ENCODE results near the gene LRP6. TPM values are rescaled to one million over a fixed set of nuclear protein-coding genes. Genes with fewer than 3 reads are reported as not detected.

Gene LRP6
- total and polyA plus RNA-seq, 2 experiments from 2014 or later: 29.1 to 73.8 TPM

DNA sequence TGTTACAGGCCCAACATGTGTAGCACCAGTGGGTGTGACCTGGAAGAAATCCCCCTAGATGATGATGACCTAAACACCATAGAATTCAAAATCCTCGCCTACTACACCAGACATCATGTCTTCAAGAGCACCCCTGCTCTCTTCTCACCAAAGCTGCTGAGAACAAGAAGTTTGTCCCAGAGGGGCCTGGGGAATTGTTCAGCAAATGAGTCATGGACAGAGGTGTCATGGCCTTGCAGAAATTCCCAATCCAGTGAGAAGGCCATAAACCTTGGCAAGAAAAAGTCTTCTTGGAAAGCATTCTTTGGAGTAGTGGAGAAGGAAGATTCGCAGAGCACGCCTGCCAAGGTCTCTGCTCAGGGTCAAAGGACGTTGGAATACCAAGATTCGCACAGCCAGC is 187.6 kb downstream of the LRP6 start (continued):
- TF ChIP-seq, protein P1, sequence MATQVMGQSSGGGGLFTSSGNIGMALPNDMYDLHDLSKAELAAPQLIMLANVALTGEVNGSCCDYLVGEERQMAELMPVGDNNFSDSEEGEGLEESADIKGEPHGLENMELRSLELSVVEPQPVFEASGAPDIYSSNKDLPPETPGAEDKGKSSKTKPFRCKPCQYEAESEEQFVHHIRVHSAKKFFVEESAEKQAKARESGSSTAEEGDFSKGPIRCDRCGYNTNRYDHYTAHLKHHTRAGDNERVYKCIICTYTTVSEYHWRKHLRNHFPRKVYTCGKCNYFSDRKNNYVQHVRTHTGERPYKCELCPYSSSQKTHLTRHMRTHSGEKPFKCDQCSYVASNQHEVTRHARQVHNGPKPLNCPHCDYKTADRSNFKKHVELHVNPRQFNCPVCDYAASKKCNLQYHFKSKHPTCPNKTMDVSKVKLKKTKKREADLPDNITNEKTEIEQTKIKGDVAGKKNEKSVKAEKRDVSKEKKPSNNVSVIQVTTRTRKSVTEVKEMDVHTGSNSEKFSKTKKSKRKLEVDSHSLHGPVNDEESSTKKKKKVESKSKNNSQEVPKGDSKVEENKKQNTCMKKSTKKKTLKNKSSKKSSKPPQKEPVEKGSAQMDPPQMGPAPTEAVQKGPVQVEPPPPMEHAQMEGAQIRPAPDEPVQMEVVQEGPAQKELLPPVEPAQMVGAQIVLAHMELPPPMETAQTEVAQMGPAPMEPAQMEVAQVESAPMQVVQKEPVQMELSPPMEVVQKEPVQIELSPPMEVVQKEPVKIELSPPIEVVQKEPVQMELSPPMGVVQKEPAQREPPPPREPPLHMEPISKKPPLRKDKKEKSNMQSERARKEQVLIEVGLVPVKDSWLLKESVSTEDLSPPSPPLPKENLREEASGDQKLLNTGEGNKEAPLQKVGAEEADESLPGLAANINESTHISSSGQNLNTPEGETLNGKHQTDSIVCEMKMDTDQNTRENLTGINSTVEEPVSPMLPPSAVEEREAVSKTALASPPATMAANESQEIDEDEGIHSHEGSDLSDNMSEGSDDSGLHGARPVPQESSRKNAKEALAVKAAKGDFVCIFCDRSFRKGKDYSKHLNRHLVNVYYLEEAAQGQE (IDR thresholded peaks at IDR 0.05; ENCODE audit: unreplicated experiment): no peak
- TF ChIP-seq EZH2 (IDR thresholded peaks at IDR 0.05; ENCODE audit: low read depth, unreplicated experiment) (no peak), EZH2phosphoT487 (IDR thresholded peaks at IDR 0.05; ENCODE audit: unreplicated experiment) (no peak)
- TF ChIP-seq, protein P2, sequence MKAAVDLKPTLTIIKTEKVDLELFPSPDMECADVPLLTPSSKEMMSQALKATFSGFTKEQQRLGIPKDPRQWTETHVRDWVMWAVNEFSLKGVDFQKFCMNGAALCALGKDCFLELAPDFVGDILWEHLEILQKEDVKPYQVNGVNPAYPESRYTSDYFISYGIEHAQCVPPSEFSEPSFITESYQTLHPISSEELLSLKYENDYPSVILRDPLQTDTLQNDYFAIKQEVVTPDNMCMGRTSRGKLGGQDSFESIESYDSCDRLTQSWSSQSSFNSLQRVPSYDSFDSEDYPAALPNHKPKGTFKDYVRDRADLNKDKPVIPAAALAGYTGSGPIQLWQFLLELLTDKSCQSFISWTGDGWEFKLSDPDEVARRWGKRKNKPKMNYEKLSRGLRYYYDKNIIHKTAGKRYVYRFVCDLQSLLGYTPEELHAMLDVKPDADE (IDR thresholded peaks at IDR 0.05): no peak

DNA sequence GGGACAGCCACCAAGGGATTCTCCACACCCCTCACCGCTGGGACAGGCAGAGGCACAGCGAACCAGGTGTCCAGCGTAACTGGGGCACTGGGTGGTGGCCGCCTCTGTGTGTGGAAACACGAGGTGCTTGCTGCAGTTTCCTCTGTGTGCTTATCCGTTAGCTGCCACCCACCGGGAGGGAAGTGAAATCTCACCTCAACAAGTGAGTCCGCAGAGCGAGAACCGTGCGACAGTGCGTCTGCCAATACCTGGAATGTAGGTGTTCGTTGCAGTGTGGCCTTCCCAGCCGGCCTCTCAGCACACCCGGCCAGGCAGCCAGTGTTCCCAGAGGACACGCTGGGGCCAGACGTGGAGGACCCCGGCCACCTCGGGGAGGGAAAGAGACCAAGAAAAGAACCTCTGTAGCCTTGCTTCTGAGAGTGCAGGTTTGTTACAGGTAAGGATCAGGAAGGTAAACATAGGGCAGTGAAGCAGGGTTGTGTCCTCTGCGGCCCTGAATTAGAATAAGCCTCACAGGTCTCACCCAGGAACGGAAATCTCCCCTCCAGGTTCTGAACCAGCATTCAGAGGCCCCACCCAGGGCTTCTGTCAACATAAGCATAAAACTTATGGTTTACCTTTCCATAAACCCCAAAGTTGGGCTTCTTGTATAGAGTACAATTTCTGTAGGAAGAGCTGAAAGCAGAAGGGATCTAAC is 194.6 kb downstream of the LRP6 start:
- Mint-ChIP-seq H3K27ac (no peak overlapping the region), H3K9me3 (no peaks in the 10 kb centered on the region), H3K27me3 (ENCODE audit: insufficient read depth, low read depth, poor library complexity) (peaks cover 12% of the 10 kb centered on the region), H3K36me3 (ENCODE audit: low read depth) (no peaks in the 10 kb centered on the region), H3K4me1 (peaks cover 34% of the 10 kb centered on the region), H3K4me3 (no peak overlapping the region)
- no peaks in the 10 kb centered on the region for H3K27me3 ChIP-seq (ENCODE audit: insufficient read depth)
- peaks cover 6% of the 10 kb centered on the region for H3K4me1 ChIP-seq (ENCODE audit: insufficient read depth)
- H3K36me3 ChIP-seq (ENCODE audit: insufficient read depth): no peaks in the 10 kb centered on the region
- DNase-seq (ENCODE audit: low spot score) (no peak), ATAC-seq (peak; percentile 46)
- H3F3A ChIP-seq (replicated peaks; ENCODE audit: low read depth): no peaks in the 10 kb centered on the region
- no peaks in the 10 kb centered on the region for H3K79me2 ChIP-seq (replicated peaks; ENCODE audit: insufficient read depth)
- H4K20me1 ChIP-seq (replicated peaks; ENCODE audit: insufficient read depth): no peaks in the 10 kb centered on the region
- no peak for TF ChIP-seq EZH2phosphoT487 (IDR thresholded peaks at IDR 0.05; ENCODE audit: unreplicated experiment)
- no peak for TF ChIP-seq EZH2 (IDR thresholded peaks at IDR 0.05; ENCODE audit: low read depth, unreplicated experiment)
- no peak for TF ChIP-seq POLR2AphosphoS5 (IDR thresholded peaks at IDR 0.05; ENCODE audit: low read depth)
- no peak for TF ChIP-seq NANOG (IDR thresholded peaks at IDR 0.05; ENCODE audit: borderline replicate concordance)
- TF ChIP-seq, protein P2 (IDR thresholded peaks at IDR 0.05): no peak
- no peak for TF ChIP-seq ZNF331 (CRISPR knock-in tag; IDR thresholded peaks at IDR 0.05; ENCODE audit: low read depth)
- TF ChIP-seq ZNF114 (CRISPR knock-in tag; IDR thresholded peaks at IDR 0.05): no peak
- TF ChIP-seq, protein P3, sequence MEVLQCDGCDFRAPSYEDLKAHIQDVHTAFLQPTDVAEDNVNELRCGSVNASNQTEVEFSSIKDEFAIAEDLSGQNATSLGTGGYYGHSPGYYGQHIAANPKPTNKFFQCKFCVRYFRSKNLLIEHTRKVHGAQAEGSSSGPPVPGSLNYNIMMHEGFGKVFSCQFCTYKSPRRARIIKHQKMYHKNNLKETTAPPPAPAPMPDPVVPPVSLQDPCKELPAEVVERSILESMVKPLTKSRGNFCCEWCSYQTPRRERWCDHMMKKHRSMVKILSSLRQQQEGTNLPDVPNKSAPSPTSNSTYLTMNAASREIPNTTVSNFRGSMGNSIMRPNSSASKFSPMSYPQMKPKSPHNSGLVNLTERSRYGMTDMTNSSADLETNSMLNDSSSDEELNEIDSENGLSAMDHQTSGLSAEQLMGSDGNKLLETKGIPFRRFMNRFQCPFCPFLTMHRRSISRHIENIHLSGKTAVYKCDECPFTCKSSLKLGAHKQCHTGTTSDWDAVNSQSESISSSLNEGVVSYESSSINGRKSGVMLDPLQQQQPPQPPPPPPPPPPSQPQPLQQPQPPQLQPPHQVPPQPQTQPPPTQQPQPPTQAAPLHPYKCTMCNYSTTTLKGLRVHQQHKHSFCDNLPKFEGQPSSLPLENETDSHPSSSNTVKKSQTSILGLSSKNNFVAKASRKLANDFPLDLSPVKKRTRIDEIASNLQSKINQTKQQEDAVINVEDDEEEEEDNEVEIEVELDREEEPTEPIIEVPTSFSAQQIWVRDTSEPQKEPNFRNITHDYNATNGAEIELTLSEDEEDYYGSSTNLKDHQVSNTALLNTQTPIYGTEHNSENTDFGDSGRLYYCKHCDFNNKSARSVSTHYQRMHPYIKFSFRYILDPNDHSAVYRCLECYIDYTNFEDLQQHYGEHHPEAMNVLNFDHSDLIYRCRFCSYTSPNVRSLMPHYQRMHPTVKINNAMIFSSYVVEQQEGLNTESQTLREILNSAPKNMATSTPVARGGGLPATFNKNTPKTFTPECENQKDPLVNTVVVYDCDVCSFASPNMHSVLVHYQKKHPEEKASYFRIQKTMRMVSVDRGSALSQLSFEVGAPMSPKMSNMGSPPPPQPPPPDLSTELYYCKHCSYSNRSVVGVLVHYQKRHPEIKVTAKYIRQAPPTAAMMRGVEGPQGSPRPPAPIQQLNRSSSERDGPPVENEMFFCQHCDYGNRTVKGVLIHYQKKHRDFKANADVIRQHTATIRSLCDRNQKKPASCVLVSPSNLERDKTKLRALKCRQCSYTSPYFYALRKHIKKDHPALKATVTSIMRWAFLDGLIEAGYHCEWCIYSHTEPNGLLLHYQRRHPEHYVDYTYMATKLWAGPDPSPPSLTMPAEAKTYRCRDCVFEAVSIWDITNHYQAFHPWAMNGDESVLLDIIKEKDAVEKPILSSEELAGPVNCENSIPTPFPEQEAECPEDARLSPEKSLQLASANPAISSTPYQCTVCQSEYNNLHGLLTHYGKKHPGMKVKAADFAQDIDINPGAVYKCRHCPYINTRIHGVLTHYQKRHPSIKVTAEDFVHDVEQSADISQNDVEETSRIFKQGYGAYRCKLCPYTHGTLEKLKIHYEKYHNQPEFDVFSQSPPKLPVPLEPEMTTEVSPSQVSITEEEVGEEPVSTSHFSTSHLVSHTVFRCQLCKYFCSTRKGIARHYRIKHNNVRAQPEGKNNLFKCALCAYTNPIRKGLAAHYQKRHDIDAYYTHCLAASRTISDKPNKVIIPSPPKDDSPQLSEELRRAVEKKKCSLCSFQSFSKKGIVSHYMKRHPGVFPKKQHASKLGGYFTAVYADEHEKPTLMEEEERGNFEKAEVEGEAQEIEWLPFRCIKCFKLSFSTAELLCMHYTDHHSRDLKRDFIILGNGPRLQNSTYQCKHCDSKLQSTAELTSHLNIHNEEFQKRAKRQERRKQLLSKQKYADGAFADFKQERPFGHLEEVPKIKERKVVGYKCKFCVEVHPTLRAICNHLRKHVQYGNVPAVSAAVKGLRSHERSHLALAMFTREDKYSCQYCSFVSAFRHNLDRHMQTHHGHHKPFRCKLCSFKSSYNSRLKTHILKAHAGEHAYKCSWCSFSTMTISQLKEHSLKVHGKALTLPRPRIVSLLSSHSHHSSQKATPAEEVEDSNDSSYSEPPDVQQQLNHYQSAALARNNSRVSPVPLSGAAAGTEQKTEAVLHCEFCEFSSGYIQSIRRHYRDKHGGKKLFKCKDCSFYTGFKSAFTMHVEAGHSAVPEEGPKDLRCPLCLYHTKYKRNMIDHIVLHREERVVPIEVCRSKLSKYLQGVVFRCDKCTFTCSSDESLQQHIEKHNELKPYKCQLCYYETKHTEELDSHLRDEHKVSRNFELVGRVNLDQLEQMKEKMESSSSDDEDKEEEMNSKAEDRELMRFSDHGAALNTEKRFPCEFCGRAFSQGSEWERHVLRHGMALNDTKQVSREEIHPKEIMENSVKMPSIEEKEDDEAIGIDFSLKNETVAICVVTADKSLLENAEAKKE (CRISPR knock-in tag; IDR thresholded peaks at IDR 0.05): no peak
- no peaks in the 10 kb centered on the region for H3K9me2 ChIP-seq (ENCODE audit: insufficient read depth)
- no peak overlapping the region for H3K4me3 ChIP-seq
- 0 out of 2 replicates have a peak overlapping the region, but pooled peaks have one; percentile 14 for H3K4me2 ChIP-seq
- peak overlapping the region; percentile 84 for H2AFZ ChIP-seq
- H3K27ac ChIP-seq (ENCODE audit: low read depth): 0 out of 2 replicates have a peak overlapping the region, but pooled peaks have one; percentile 59
